GM18907 (cell line): ENCODE data around the gene PRDM5.
A peak's percentile ranks its signal among the peaks of the same experiment; 100 is the strongest.

ENCODE experiments used
- ATAC-seq: cut with Tn5 transposase; IDR thresholded peaks from one replicate; pipeline ENCODE4 v1.9.1; 2021; ENCODE audit warnings: mild to moderate bottlenecking, moderate library complexity; ENCODE audit not compliant: unreplicated experiment

PRDM5 gene

GRCh38 chr4:120915336-120915735, 7.2 kb downstream of the PRDM5 start:
- ATAC-seq: no peak

- ATAC-seq: no peak
Measured at GRCh38 chr4:120903419-120903818, 19.1 kb downstream of the PRDM5 start.

- no peak for ATAC-seq
Measured at GRCh38 chr4:120902925-120903324, 19.6 kb downstream of the PRDM5 start.

DNA sequence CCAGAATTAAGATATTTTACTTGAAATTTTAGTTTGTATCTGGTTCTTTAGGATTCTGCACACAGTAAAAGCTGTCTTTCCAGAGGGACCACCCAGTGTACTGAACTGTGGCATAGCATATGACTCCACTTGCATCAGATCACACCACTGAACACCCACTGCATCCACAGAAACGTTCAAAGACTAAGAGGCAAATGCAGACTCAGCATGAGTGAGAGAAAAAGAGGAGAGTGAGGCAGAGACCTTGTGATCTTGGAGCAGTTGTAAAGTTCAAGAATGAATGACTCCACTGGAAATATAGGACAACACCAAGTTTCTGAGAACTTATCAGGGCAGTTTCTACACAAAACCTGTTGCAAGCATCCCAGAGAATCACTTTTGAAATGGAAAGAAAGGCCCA, 20.8 kb downstream of the PRDM5 start:
- ATAC-seq: no peak

GRCh38 chr4:120897981-120898719, 24.4 kb downstream of the PRDM5 start:
- ATAC-seq: no peak

GRCh38 chr4:120895554-120895953, 27.0 kb downstream of the PRDM5 start:
- no peak for ATAC-seq

- no peak for ATAC-seq
Measured at GRCh38 chr4:120893314-120893713, 29.2 kb downstream of the PRDM5 start.

GRCh38 chr4:120886191-120886590, 36.3 kb downstream of the PRDM5 start:
- ATAC-seq: no peak

DNA sequence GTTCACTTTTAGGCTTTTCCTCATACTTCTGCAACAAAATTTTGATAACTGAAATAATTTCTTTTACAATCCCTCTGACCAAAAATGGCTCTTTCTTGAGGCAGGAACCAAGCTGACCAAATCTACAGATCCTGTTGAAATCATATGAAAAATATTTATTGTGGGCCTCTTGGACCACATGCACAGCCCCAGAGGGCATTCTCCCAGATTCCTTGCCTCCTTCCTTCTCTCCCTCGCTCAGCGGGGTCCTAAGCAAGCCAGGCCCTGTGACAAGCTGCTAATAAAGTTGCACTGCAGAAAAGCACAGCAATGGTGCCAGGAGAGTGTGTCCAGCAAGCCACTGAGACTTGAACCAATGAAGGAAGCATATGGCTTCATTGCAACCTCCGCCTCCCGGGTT, 40.7 kb downstream of the PRDM5 start:
- ATAC-seq: no peak

GRCh38 chr4:120881351-120881750, 41.2 kb downstream of the PRDM5 start:
- ATAC-seq: no peak

- ATAC-seq: no peak
Measured at GRCh38 chr4:120877021-120877420, 45.5 kb downstream of the PRDM5 start.

GRCh38 chr4:120874792-120875774, 47.4 kb downstream of the PRDM5 start:
- ATAC-seq: no peak

DNA sequence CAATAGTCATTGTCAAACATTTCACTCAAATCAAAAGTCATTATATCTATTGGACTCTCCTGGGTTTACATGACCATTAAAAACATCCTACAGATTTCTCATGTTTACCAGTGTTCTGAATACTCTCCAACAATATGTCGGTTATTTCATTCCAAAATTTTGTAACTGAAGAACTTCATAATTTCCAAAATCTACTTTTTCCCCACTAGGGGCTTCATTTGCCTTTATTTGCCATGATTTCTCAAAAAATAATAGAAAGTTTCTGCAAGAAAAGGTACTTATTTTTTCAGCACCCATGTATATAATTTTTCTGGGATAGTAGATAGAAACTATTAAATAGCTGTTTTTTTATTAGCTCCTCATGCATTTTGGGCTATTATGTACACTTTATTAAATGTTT, 49.0 kb downstream of the PRDM5 start:
- ATAC-seq: no peak

DNA sequence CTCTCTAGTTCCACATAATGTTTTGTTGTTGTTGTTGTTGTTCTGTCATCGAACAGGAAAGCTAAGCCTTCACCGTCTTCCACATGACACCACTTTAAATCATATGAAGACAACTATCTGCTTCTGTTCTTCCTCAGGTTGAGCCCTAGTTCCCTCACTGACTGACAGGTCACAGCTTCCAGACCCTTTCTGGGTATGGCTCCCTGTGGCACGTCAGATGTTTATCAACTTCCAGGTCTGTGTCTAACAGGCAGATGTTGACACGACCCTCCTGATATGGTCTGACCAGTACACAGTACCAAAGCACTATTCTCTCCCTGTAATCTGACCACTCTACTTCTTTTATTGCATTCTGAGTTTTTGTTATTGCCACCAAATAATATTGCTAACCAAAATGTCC, 51.4 kb downstream of the PRDM5 start:
- no peak for ATAC-seq

DNA sequence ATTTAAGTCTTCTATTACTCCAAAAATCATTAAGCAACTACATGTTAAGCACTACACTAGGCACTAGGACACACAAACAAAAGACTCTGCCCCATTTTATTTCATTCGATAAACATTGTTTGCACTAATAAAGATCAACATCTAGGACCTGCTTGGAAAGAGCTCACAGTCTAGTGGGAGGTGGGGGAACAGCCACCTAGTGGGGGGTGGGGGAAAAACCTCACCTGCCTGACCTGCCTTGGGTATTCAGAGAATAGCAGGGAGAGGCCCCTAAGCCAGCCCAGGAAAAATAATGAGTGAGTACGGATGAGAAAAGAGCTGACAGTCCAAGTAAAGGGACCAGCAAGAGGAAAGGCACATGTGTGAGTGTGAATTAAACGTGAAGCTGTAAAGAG, 52.2 kb downstream of the PRDM5 start:
- no peak for ATAC-seq

- ATAC-seq: no peak
Measured at GRCh38 chr4:120869613-120870278, 52.8 kb downstream of the PRDM5 start.

- no peak for ATAC-seq
Measured at GRCh38 chr4:120867506-120867905, 55.0 kb downstream of the PRDM5 start.

GRCh38 chr4:120865985-120866384, 56.5 kb downstream of the PRDM5 start:
- ATAC-seq: peak; percentile 64

- ATAC-seq: no peak
Measured at GRCh38 chr4:120864969-120865368, 57.6 kb downstream of the PRDM5 start.

GRCh38 chr4:120862432-120862831, 60.1 kb downstream of the PRDM5 start:
- ATAC-seq: no peak

- no peak for ATAC-seq
Measured at GRCh38 chr4:120861852-120862251, 60.7 kb downstream of the PRDM5 start.
